Stimulated activated CD4-positive, alpha-beta T cell treated with anti-CD3 and anti-CD28 coated beads, Interleukin-12 subunit alpha, Interleukin-12 subunit beta, amount 100 ng/mL, for 48 hours (primary cell): ENCODE measurements around the gene KCNK5.

Experiments
- DNase-seq, 3 donors: peaks; one replicate each; pipeline ENCODE4 v3.0.0-alpha.2; 2020; ENCODE audit warnings: low read depth in 2 of 3, low spot score in 1 of 3

KCNK5 gene

DNA sequence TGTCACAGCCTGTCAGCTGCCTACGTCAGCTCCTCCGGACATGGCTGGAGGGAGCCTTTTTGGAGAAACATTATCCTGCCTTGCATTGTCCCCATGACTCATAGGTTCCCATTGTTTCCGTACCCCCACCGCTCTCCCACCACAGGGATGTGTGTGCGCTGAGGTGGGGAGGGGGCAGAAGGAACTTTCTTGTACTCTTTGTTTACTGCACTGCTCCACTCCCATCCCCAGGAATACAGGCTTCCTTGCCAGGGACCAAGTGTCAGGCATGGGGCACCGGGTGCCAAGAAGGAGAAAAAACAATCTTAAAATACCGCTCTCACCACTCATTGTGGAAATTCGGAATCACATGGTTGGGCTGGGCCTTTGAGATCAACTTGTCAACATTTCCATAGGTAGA is 51.0 kb downstream of the KCNK5 start:
- DNase-seq = no peak

DNA sequence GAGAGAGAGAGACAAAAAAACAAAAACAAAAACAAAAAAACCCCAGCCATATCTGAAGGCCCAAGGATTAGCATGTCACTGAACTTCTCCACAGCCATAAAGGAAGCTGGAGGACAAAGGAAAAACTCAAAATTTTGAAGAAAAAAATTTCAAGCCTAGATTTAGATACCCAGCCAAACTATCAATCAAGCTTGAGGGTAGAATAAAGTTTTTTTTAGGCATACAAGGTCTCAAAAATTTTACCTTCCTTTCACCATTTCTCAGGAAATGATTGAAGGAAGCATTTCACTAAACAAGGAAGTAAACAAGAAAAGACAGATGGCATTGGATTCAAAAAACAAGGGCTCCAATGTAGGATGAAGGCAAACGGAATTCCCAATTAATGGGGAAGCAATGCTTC is 52.1 kb downstream of the KCNK5 start:
- no peak for DNase-seq

DNA sequence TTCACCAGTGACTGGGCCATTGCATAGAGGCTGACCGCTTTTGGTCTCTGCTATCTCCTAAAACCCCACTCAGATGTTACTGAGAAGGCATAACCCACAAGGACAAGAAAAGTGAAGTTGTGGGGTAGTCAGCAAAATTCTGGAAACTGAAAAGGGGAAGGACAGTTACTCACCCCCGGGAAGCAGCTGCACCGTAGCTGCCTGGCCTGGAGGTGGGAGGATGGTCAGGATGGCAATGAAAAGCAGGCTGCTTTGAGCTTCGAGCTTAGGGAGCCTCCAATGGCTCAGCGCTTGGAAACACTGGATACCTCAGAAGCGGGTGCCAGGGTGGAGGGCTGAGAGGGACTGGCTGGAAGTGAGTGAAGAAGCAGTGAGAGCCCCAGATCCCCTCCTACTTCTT is 56.0 kb downstream of the KCNK5 start:
- no peak for DNase-seq

- DNase-seq = no peak
Observed at GRCh38 chr6:39172377-39172757, 56.9 kb downstream of the KCNK5 start.

GRCh38 chr6:39171489-39172376 is 57.5 kb downstream of the KCNK5 start:
- DNase-seq = no peak

- DNase-seq = no peak
Observed at GRCh38 chr6:39170860-39171259, 58.4 kb downstream of the KCNK5 start.

GRCh38 chr6:39170389-39170788 is 58.9 kb downstream of the KCNK5 start:
- DNase-seq = no peak

DNA sequence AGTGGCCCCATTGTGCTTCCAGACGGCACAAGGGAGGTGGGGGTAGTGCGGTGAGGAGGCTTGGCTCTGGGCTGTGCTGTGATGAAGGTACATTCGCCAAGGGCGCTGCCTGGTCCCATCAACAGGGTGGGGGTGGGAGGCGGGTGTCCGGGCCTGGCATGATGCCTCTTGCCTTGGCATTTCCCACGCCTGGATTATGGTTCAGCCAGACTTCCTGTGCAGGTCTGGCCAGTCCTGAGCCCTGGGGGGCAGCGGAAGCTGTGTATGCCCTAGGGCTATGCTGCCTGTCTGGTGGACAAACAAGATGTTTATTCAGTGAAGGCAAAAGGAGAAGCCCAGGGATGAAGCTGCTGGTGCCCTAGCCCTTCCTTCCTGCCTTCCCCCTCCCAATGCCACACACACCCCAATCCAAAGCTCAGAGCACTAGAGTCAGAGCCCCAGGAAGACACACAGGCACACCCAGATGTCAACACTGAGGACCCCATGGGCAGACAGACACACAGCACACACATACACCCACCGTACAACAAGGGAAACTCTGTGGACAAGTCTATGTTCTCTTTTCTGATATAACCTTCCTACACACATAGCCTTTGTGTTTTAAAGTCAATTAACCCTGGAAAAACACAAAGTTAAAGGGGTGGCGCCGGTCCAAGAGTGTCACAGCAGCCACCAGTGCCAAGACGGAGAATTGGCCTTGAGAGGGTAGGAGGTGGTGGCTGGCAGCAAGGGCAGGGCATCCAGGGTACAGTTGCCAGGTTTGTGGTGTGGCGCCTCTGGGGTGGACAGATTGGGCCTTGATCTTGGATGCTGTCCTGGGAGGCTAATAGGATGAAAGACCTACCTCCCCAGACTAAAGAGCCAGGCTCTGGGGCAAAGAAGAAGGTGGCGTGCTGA is 59.6 kb downstream of the KCNK5 start:
- no peak for DNase-seq

DNA sequence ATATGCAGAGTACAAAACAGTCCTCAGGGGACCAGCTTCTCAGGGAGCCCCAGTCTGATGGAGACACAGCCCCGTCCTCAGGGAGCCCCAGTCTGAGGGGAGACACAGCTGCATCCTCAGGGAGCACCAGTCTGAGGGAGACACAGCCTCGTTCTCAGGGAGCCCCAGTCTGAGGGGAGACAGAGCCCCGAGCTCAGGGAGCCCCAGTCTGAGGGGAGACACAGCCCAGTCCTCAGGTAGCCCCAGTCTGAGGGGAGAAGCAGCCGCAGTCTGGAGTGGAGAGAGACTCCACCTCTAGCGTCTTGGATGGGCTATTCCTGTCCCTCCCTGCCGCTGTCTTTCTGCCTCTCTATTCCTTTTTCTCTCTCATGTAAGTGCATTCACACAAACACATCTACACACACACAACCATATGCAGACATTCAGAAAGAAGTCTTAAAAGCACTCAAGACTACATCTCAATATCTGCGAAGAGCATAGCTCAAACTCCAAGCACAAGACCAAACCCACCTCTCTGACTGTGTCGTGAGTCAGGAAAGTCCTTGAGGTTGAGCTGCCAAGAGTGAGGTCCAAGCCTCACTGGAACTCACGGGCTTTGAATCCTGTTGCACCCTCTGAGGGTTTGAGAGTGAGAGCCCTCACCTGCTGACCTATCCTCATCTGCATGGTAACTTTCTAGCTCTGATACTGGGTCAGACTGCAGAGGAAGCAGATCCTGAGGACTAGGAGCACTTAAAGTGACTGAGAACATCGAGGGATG is 61.2 kb downstream of the KCNK5 start:
- no peak for DNase-seq

GRCh38 chr6:39167321-39167720 is 62.0 kb downstream of the KCNK5 start:
- DNase-seq = no peak

GRCh38 chr6:39166912-39167290 is 62.4 kb downstream of the KCNK5 start:
- no peak for DNase-seq

- DNase-seq = peak; percentile 73 to 92 (median 81)
Observed at GRCh38 chr6:39166189-39166911, 62.9 kb downstream of the KCNK5 start.

DNA sequence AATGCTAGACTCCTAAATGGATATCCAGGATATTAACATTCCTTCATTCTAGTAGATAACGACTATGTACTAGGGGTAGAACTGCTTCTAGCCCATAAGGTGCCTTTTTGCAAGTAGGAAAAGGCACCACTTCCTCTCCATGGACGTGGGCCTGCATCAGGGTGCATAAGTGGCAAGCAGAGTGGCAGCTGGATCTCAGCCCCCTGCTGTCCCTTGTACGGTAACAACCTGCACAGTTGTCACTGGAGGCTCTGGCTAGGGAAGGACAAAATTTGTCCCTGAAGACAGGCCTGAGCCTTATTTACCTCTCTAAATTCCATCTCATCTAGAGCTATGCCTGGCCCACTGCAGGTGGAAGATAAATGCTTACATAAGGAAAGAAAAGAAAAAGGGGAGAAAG is 71.8 kb downstream of the KCNK5 start:
- no peak for DNase-seq

- DNase-seq = no peak
Observed at GRCh38 chr6:39156801-39157200, 72.5 kb downstream of the KCNK5 start.

GRCh38 chr6:39154705-39155104 is 74.6 kb downstream of the KCNK5 start:
- no peak for DNase-seq

- peak; percentile 5 to 44 (median 15) for DNase-seq
Observed at GRCh38 chr6:39153766-39154397, 75.4 kb downstream of the KCNK5 start.

GRCh38 chr6:39152262-39152661 is 77.0 kb downstream of the KCNK5 start:
- DNase-seq = no peak

DNA sequence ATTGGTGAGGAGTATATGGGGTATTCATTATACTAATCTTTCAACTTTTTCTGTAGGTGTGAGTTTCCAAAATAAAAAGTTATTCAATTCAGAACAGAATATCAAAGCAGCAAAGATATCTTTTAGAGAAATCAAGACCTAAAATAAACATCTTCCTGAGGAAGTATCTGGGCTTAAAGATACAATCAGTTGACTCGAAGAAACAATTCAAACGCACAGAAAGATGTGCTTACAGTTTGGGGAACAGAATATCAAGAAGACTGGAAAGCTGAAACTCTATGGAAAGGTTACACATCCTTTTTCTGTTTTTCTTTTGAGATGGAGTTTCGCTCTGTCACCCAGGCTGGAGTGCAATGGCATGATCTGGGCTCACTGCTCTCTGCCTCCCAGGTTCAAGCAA is 78.1 kb downstream of the KCNK5 start:
- DNase-seq = no peak

DNA sequence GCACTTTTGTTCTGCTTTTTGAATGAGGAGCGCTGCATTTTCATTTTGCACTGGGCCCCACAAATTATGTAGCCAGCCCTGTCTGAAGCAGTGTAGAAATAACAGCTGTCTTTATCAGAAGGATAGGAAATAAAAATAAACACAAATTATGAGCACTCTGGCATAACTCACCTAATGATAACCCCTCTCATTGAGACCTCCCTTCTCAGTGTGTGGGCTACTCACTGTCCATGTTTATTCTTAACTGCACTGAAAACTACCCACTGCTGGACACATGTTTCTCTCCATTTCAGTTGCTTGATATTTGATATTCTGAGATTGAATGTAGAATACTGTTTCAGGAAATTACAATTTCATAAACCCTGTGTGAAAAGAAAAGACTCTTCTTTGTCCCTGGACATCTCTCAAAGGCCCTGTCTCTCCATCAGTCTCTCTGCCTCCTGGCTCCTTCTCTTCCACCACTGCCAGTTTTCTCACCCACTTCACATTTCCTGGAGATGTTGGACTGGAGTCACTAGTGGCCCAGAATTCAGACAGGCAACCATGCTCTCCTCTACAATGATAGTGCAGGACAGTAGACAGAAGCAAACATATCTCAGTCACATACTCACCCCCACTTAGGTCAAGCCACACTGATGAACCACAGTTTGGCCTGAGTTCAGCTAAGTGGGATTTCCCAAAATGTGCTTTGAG is 84.6 kb downstream of the KCNK5 start:
- no peak for DNase-seq
